ENCODE results near the gene PRKAR1B.

DNA sequence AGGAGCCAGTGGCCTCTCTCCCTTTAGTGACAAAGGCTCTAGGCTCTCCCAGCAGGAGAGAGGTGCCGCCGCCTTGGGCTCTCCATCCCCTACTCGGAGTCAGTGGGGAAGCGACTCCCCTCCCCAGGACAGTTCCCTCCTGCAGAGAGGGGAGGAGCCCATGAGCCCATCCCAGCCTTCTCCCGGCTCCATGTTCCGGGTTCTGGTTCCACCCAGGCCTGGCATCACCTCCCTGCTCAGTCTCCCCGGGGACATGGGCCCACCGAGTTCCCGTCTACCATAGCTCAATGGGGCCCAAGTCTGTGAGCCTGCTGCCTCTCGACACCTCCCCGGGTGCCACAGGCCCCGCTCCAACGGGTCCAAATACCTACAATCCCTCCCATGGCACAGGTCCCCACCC lies 67.1 kb downstream of the PRKAR1B start:
- TF ChIP-seq CTCF (IDR thresholded peaks at IDR 0.05) (no peak), POLR2A (IDR thresholded peaks at IDR 0.05) (no peak)

Data from thyroid gland (tissue), 4 donors.